ENCODE results near the gene OR4E2.
"Not testable (repeated sequence)": the region's sequence is repeated elsewhere in the genome, so short reads cannot be mapped to it uniquely, and the experiment has no call there.

Gene OR4E2, protein sequence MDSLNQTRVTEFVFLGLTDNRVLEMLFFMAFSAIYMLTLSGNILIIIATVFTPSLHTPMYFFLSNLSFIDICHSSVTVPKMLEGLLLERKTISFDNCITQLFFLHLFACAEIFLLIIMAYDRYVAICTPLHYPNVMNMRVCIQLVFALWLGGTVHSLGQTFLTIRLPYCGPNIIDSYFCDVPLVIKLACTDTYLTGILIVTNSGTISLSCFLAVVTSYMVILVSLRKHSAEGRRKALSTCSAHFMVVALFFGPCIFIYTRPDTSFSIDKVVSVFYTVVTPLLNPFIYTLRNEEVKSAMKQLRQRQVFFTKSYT

DNA sequence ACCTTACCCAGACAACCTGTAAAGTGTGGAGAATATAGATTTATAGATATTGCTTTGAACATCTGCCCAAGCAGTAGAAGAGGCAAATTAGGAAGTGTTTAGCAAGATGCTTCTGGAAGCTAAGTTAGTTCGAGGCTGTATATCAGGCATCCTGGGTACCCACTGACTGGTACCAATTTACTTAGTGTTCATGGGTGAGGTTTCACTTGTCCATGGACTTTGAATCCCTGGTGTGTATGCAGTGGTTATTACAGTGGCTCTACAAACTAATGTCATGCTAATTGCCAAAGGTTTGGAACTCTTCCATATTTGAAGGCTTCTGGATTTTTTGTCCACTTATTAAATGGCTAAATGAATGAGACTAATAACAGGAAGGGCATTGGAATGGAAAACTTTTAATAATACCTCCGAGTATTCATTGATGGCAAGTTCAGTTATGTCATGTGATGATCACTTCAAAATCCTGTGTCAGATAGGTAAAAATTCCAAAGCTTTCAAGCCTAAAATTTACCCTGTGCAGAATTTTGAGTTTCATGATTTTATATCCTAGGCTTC is at the start of gene OR4E2:
Gene OR4E2, plus strand, starts transcription at position 505 of the 555 bp plus-strand sequence. CDS start 11,248 bp downstream, outside the sequence.
- no peak for DNase-seq (ENCODE audit: low read depth, low spot score)

GRCh38 chr14:21612324-21612723 is 41.3 kb upstream of the OR4E2 start:
- no peak for DNase-seq (ENCODE audit: low read depth, low spot score)

DNA sequence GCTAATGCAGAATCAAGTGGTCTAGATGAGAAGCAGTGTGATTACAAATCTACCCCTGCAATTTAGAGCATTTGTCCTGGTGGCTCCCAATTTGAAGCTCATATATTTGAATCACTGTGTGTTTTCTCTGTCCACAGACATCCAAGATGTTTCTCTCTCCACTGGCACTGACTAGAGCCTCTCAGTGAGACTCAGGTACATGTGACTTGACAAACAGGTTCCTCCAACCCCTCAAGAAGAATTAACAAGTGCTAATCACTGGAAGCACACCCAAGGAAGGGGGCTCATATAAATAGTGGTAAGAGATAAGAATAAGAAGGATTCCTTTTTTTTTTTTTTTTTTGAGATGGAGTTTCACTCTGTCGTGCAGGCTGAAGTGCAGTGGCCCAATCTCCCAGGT is 39.4 kb upstream of the OR4E2 start:
- DNase-seq (ENCODE audit: low read depth, low spot score): no peak

DNA sequence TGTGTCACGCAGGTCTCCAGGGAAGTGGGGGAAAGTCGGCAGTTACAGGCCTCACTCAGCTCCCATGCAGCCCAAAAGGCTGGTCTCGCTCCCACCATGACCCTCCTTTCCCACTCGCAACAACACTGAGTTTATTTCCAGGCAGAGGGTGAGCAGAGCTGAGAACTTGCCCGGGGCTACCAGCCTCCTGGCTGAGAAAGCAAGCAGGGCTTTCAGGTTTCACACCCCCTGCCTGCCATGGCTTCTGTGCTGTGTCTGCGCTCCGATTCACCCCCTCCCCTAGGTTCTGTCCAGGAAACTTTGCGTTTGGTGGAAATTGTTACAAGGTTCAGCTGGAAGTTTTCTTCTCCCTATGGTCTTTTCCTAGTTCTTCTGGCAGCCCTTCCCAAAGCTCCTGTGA is 36.0 kb upstream of the OR4E2 start:
- no peak for DNase-seq (ENCODE audit: low read depth, low spot score)

- no peak for DNase-seq (ENCODE audit: low read depth, low spot score)
Observed at GRCh38 chr14:21626491-21627230, 27.0 kb upstream of the OR4E2 start.

GRCh38 chr14:21630503-21630902 is 23.1 kb upstream of the OR4E2 start:
- DNase-seq (ENCODE audit: low read depth, low spot score): not testable (repeated sequence)

- DNase-seq (ENCODE audit: low read depth, low spot score): no peak
Observed at GRCh38 chr14:21631084-21631483, 22.6 kb upstream of the OR4E2 start.

GRCh38 chr14:21634840-21635239 is 18.8 kb upstream of the OR4E2 start, which contains the start of gene OR10G2:
Gene OR10G2, minus strand, starts transcription at chr14:21634940. Its CDS starts 98 bp downstream, at chr14:21634842.
- DNase-seq (ENCODE audit: low read depth, low spot score): no peak

DNA sequence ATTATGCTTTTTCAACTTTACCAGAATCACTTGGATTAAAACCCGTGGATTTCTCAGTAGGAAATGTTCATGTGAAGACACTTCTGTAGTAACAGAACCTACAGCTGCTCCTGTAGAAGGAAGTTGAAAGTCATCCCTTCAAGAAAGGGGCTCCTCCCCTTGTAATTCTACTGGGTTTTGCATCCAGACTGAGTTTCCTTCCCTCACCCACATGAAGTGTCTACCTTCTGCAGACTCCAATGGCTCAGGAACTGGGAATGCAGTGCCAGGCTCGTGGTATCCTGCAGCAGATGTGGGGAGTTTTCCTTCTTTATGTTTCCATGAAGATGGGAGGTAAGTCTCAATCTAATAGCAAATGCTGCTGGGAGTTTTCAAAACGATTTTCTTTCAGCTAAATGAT is 11.0 kb upstream of the OR4E2 start:
- DNase-seq (ENCODE audit: low read depth, low spot score): no peak

DNA sequence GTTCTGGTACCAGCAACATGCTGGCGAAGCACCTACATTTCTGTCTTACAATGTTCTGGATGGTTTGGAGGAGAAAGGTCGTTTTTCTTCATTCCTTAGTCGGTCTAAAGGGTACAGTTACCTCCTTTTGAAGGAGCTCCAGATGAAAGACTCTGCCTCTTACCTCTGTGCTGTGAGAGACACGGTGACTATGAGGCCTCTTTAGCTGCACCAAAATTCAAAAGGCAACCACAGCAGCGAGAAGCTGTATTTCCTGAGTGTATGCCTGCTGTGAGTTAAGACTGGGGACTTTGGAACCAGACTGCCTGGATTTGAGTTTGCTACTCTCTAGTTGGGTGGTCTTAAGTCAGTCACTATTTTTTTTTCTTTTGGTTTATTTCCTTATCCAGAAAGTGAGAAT is 10.2 kb upstream of the OR4E2 start:
- DNase-seq (ENCODE audit: low read depth, low spot score): no peak

- DNase-seq (ENCODE audit: low read depth, low spot score): no peak
Observed at GRCh38 chr14:21647380-21647779, 6.3 kb upstream of the OR4E2 start.

DNA sequence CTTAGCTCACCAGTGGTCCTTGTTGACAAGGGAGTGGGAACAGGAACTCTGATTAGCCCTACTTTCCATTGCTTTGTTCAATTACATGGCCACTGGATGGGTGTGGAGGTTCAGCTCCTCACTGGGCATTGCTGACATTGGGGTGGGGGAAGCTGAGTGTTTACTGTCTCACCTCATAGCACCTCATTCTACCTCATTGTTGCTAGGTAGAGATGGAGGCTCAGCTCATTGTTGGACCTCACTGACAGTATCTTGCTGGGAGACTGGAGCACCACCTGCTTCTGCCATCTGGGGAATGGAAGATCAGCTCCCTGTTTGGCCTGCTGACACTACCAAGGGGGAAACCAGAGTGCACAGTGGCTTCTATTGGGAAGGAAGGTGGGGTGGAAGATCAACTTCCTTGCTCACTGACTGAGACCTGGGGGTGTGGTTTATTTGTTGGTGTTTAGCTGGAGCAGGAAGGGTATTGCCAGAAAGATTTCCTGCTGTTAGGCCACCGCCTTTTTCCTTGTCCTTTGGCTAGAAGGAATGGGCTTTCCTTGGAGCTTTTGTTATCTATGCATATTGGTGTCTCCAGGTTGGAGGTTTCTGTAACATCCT is 1.3 kb upstream of the OR4E2 start:
- no peak for DNase-seq (ENCODE audit: low read depth, low spot score)

DNA sequence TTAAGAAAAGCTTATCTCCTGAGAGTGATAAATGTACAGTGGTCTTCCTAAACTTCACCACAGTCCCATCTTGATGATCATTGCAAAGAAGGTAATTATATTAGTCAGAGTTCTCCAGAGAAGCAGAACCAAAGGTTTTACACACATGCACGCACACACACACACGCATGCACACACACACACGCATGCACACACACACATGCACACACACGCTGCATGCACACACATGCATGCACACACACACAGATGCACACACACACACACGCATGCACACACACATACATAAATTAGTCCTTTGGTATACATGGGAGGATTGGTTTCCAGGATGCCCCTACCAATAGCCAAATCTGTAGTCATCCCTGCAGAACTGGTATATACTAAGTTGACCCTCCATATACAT is 580 bp downstream of the OR4E2 start:
- DNase-seq (ENCODE audit: low read depth, low spot score): no peak

GRCh38 chr14:21656980-21657379 is 3.3 kb downstream of the OR4E2 start:
- no peak for DNase-seq (ENCODE audit: low read depth, low spot score)

DNA sequence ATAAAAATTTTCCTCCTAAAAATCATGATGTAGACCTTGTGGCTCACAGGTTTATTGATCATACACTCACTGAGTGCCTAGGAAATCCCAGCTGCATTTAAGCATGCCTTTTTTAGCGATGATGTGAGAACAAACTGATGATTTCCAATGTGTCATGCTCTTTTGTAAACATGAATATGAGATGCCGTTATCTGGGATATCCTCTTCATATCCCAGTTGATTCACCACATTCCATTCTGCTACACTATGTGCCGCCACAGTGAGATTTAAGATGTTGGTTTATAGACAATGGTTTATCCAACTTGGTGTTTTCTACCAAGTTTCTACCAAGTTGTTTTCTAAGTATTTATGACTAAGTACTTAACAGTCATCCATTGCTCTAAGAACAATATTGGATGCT is 14.7 kb downstream of the OR4E2 start:
- DNase-seq (ENCODE audit: low read depth, low spot score): no peak

DNA sequence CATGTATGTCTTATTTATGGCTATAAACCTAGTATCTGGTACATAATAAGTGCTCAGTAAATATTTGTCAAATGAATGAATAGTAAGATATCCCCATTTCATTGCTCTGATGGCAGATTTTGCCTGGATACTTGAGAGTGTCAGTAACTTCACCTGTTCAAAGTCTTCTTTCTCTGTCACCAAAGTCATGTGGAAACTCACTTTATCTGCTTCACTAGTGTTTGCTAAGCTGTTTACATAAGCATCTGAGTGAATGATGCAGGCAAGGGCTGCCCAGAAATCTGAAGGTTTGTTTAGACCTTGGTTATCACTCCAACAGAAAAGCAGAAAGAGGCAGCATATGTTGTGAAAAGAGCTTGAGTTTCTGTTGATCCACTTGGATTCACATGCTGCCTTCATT is 15.6 kb downstream of the OR4E2 start:
- DNase-seq (ENCODE audit: low read depth, low spot score): no peak

- no peak for DNase-seq (ENCODE audit: low read depth, low spot score)
Observed at GRCh38 chr14:21671371-21671770, 17.7 kb downstream of the OR4E2 start.

- DNase-seq (ENCODE audit: low read depth, low spot score): no peak
Observed at GRCh38 chr14:21672116-21672515, 18.5 kb downstream of the OR4E2 start.

DNA sequence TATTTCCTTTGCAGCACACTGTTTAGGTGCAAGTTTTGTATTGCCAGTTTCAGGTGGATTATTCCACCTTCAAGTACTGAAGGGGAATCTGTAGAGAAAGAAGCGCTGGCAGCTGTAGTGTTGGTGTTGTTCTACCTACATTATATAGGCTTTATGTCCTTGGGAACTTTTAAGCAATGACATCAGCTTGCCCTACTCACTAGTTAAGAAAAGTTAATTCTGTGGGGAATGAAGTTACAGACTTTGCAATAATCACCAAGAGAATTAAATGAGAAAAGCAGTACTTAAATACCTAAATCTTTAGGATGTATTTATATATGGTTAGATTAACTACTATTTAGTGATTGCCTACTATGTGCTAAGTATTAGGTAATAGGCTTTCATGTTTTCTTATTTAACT is 20.1 kb downstream of the OR4E2 start, which contains the start of gene OR4E1:
Gene OR4E1, minus strand, starts transcription at position 101 of the 400 bp plus-strand sequence. CDS start 2,883 bp downstream, outside the sequence.
- no peak for DNase-seq (ENCODE audit: low read depth, low spot score)

DNA sequence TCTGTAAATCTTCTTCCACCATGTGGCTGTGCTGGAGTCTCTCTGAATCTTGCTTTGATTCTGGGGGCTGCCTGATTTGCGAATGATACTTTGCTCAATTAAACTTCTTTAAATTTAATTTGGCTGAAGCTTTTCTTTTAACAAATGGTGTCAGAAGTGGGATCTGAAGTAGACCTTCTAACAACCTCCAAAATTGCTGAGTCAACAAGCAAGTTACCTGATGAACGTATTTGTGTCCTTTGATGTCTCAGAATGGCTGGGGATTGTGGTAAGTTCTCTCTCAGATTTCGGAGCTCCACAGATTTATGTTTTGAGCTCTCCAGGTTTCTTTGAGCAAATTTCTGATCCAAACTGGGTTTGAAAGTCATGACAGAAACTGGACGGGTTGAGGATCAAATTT is 21.9 kb downstream of the OR4E2 start:
- no peak for DNase-seq (ENCODE audit: low read depth, low spot score)

DNA sequence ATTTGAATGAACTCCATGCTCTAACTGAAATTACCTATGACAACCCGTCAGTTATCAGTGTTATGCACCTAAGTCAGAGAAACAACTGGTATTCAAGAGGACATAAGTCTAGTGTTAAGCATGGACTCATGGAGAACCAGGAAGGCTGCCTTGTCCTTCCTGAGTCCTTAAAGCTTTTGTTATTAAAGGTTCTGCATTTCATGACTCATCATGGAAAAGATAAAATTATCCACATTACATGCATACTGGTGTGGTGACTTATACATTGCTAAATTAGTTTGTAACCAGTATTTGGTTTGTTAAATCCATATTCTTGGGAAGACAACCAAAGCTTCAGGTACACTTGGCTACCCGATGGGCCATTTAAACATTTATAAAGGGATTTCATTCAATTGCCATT is 26.4 kb downstream of the OR4E2 start:
- DNase-seq (ENCODE audit: low read depth, low spot score): no peak

GRCh38 chr14:21686468-21686867 is 32.8 kb downstream of the OR4E2 start:
- DNase-seq (ENCODE audit: low read depth, low spot score): no peak

All from smooth muscle cell of the brain vasculature (primary cell).